Suprapubic skin (tissue), 4 donors: ENCODE data around the gene CDK11B.

Experiments used
- CTCF ChIP-seq, 2 donors: fragments of 200-600 bp in 1 of 2; fragments of 450-650 bp in 1 of 2; sonication (generic) in 1 of 2; IDR thresholded peaks; one replicate each; pipeline ENCODE4 v1.5.1; 2016 to 2019; ENCODE audit warnings: antibody characterized with exemption in 2 of 2, mild to moderate bottlenecking in 1 of 2, moderate library complexity in 1 of 2
- EP300 ChIP-seq: sonication (generic); formaldehyde crosslinking; IDR thresholded peaks from one replicate; pipeline ENCODE4 v1.6.1; 2017; ENCODE audit warnings: antibody characterized with exemption
- POLR2AphosphoS5 ChIP-seq, 3 donors: sonication (generic); formaldehyde crosslinking; IDR thresholded peaks; one replicate each; pipeline ENCODE4 v1.6.1; 2017; ENCODE audit warnings: antibody characterized with exemption in 3 of 3

GRCh38 chr1:1594602-1595260 is 64.1 kb downstream of the CDK11B start:
- TF ChIP-seq EP300 (no peak), POLR2AphosphoS5 (IDR thresholded peaks at IDR 0.05) (no peak), CTCF (IDR thresholded peaks at IDR 0.05) (no peak)
